ENCODE results near the gene DIPK1B. TPM values are rescaled to one million over a fixed set of nuclear protein-coding genes. Genes with fewer than 3 reads are reported as not detected.

The DIPK1B gene
- total RNA-seq, 3 donors from 2014 or later: 4.8 to 8.2 (median 5.6) TPM

GRCh38 chr9:136735812-136736480, 23.6 kb downstream of the DIPK1B start:
- Histone ChIP-seq H3K9me3 (no peaks in the 10 kb centered on the region), H3K27ac (no peak overlapping the region), H3K4me1 (peaks cover 0 to 2% of the 10 kb centered on the region in 2 donors), H3K27me3 (peaks cover 0 to 24% of the 10 kb centered on the region in 2 donors), H3K36me3 (no peaks in the 10 kb centered on the region), H3K4me3 (no peak overlapping the region)
- intact Hi-C loops (cut with DNase I; ENCODE audit: low total_unique reads): no loop called here
- DNase-seq (ENCODE audit: low spot score in 2 of 2): no peak
- TF ChIP-seq POLR2AphosphoS5 (IDR thresholded peaks at IDR 0.05) (no peak), CTCF (IDR thresholded peaks at IDR 0.05) (no peak), POLR2A (IDR thresholded peaks at IDR 0.05) (no peak)

GRCh38 chr9:136738960-136739359, 26.6 kb downstream of the DIPK1B start:
- Histone ChIP-seq H3K36me3 (no peaks in the 10 kb centered on the region), H3K27ac (no peak overlapping the region), H3K27me3 (peaks cover 2 to 54% of the 10 kb centered on the region in 2 donors), H3K9me3 (no peaks in the 10 kb centered on the region), H3K4me1 (peaks cover 8 to 11% of the 10 kb centered on the region in 2 donors), H3K4me3 (no peak overlapping the region)
- TF ChIP-seq POLR2A (IDR thresholded peaks at IDR 0.05) (no peak), CTCF (IDR thresholded peaks at IDR 0.05) (no peak), POLR2AphosphoS5 (IDR thresholded peaks at IDR 0.05) (no peak)
- intact Hi-C loops (cut with DNase I; ENCODE audit: low total_unique reads): no loop called here
- DNase-seq (ENCODE audit: low spot score in 2 of 2): no peak

GRCh38 chr9:136739509-136739908, 27.1 kb downstream of the DIPK1B start:
- H3K27me3 ChIP-seq: peaks cover 2 to 60% of the 10 kb centered on the region in 2 donors
- H3K36me3 ChIP-seq: no peaks in the 10 kb centered on the region
- H3K4me3 ChIP-seq: no peak overlapping the region
- TF ChIP-seq POLR2A (IDR thresholded peaks at IDR 0.05) (no peak), POLR2AphosphoS5 (IDR thresholded peaks at IDR 0.05) (no peak), CTCF (IDR thresholded peaks at IDR 0.05) (no peak)
- H3K27ac ChIP-seq: no peak overlapping the region
- H3K9me3 ChIP-seq: no peaks in the 10 kb centered on the region
- DNase-seq (ENCODE audit: low spot score in 2 of 2): no peak
- peaks cover 8 to 11% of the 10 kb centered on the region in 2 donors for H3K4me1 ChIP-seq
- intact Hi-C loops (cut with DNase I; ENCODE audit: low total_unique reads): no loop called here

GRCh38 chr9:136740069-136740468, 27.7 kb downstream of the DIPK1B start:
- Histone ChIP-seq H3K4me1 (peaks cover 8 to 11% of the 10 kb centered on the region in 2 donors), H3K27me3 (peaks cover 2 to 61% of the 10 kb centered on the region in 2 donors), H3K27ac (no peak overlapping the region), H3K4me3 (no peak overlapping the region), H3K36me3 (no peaks in the 10 kb centered on the region), H3K9me3 (no peaks in the 10 kb centered on the region)
- no peak for DNase-seq (ENCODE audit: low spot score in 2 of 2)
- TF ChIP-seq CTCF (IDR thresholded peaks at IDR 0.05): no peak
- intact Hi-C loops (cut with DNase I; ENCODE audit: low total_unique reads): no loop called here

GRCh38 chr9:136740491-136740890, 28.1 kb downstream of the DIPK1B start:
- no peak for TF ChIP-seq CTCF (IDR thresholded peaks at IDR 0.05)
- TF ChIP-seq POLR2AphosphoS5 (IDR thresholded peaks at IDR 0.05): no peak
- TF ChIP-seq POLR2A (IDR thresholded peaks at IDR 0.05): no peak
- no peaks in the 10 kb centered on the region for H3K9me3 ChIP-seq
- peaks cover 8 to 11% of the 10 kb centered on the region in 2 donors for H3K4me1 ChIP-seq
- intact Hi-C loops (cut with DNase I; ENCODE audit: low total_unique reads): no loop called here
- DNase-seq (ENCODE audit: low spot score in 2 of 2): no peak
- no peaks in the 10 kb centered on the region for H3K36me3 ChIP-seq
- no peak overlapping the region for H3K27ac ChIP-seq
- no peak overlapping the region for H3K4me3 ChIP-seq
- peaks cover 2 to 61% of the 10 kb centered on the region in 2 donors for H3K27me3 ChIP-seq
